Suprapubic skin (tissue), 4 donors: Measurements from ENCODE around the gene CFAP65. TPM values are rescaled to one million over a fixed set of nuclear protein-coding genes. Genes with fewer than 3 reads are reported as not detected.
A peak's percentile ranks its signal among the peaks of the same experiment; 100 is the strongest.

Source experiments
- DNase-seq, 2 donors: peaks; one replicate each; pipeline ENCODE4 v3.0.0-alpha.2; 2019; ENCODE audit warnings: low spot score in 2 of 2
- H3K27ac ChIP-seq: fragments of 200-600 bp; sonication (generic); one replicate; pipeline ENCODE4 v1.5.1; 2019
- H3K27me3 ChIP-seq: fragments of 200-600 bp; sonication (generic); one replicate; pipeline ENCODE4 v1.5.1; 2019
- H3K36me3 ChIP-seq: fragments of 200-600 bp; sonication (generic); one replicate; pipeline ENCODE4 v1.5.1; 2019
- H3K4me1 ChIP-seq: fragments of 200-600 bp; sonication (generic); one replicate; pipeline ENCODE4 v1.5.1; 2019
- H3K4me3 ChIP-seq: fragments of 200-600 bp; sonication (generic); one replicate; pipeline ENCODE4 v1.5.1; 2019; ENCODE audit warnings: mild to moderate bottlenecking
- H3K9me3 ChIP-seq: fragments of 200-600 bp; sonication (generic); one replicate; pipeline ENCODE4 v1.5.1; 2019
- EP300 ChIP-seq: sonication (generic); formaldehyde crosslinking; IDR thresholded peaks from one replicate; pipeline ENCODE4 v1.6.1; 2017; ENCODE audit warnings: antibody characterized with exemption
- POLR2A ChIP-seq, 2 donors: fragments of 450-650 bp; IDR thresholded peaks; one replicate each; pipeline ENCODE4 v1.6.1; 2017; ENCODE audit warnings: antibody characterized with exemption in 2 of 2, mild to moderate bottlenecking in 2 of 2, moderate library complexity in 2 of 2
- POLR2AphosphoS5 ChIP-seq, 3 donors: sonication (generic); formaldehyde crosslinking; IDR thresholded peaks; one replicate each; pipeline ENCODE4 v1.6.1; 2017; ENCODE audit warnings: antibody characterized with exemption in 3 of 3
- WGBS: methylation state at CpG from one replicate; pipeline ENCODE4 v1.1.5; 2018; 5-methylcytosine and 5-hydroxymethylcytosine counted together
- total RNA-seq, 4 donors: library from RNA; depleted of rRNA; stranded (reverse); fragments of >200 nt; gene quantifications; one replicate each; pipeline ENCODE4 v1.1.0, GENCODE V29; 2016
- TF ChIP-seq, protein P1 (sequence below), 2 donors: fragments of 200-600 bp in 1 of 2; fragments of 450-650 bp in 1 of 2; sonication (generic) in 1 of 2; IDR thresholded peaks; one replicate each; pipeline ENCODE4 v1.5.1; 2016 to 2019; ENCODE audit warnings: antibody characterized with exemption in 2 of 2, mild to moderate bottlenecking in 1 of 2, moderate library complexity in 1 of 2

CFAP65 gene
- total RNA-seq, 4 donors from 2014 or later = not detected

- Histone ChIP-seq H3K36me3 (no peaks in the 10 kb centered on the region), H3K27ac (no peak overlapping the region), H3K27me3 (peaks cover 99% of the 10 kb centered on the region), H3K4me3 (no peak overlapping the region), H3K9me3 (no peaks in the 10 kb centered on the region), H3K4me1 (peaks cover 27% of the 10 kb centered on the region)
- TF ChIP-seq, protein P1, sequence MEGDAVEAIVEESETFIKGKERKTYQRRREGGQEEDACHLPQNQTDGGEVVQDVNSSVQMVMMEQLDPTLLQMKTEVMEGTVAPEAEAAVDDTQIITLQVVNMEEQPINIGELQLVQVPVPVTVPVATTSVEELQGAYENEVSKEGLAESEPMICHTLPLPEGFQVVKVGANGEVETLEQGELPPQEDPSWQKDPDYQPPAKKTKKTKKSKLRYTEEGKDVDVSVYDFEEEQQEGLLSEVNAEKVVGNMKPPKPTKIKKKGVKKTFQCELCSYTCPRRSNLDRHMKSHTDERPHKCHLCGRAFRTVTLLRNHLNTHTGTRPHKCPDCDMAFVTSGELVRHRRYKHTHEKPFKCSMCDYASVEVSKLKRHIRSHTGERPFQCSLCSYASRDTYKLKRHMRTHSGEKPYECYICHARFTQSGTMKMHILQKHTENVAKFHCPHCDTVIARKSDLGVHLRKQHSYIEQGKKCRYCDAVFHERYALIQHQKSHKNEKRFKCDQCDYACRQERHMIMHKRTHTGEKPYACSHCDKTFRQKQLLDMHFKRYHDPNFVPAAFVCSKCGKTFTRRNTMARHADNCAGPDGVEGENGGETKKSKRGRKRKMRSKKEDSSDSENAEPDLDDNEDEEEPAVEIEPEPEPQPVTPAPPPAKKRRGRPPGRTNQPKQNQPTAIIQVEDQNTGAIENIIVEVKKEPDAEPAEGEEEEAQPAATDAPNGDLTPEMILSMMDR (IDR thresholded peaks at IDR 0.05) = no peak
- TF ChIP-seq EP300 = no peak
- TF ChIP-seq POLR2A (IDR thresholded peaks at IDR 0.05) = no peak
- no peak for TF ChIP-seq POLR2AphosphoS5 (IDR thresholded peaks at IDR 0.05)
- WGBS = 18% methylated on average over 7 of the region's 7 CpGs
- DNase-seq = no peak
Measured at GRCh38 chr2:218992196-218992595, 49.1 kb downstream of the CFAP65 start.

GRCh38 chr2:218991674-218992168, 49.6 kb downstream of the CFAP65 start:
- Histone ChIP-seq H3K4me3 (no peak overlapping the region), H3K36me3 (no peaks in the 10 kb centered on the region), H3K27me3 (peaks cover 100% of the 10 kb centered on the region), H3K27ac (no peak overlapping the region), H3K9me3 (no peaks in the 10 kb centered on the region), H3K4me1 (peaks cover 27% of the 10 kb centered on the region)
- 7% methylated on average over 9 of the region's 13 CpGs for WGBS
- no peak for DNase-seq
- TF ChIP-seq POLR2AphosphoS5 (IDR thresholded peaks at IDR 0.05) (no peak), POLR2A (IDR thresholded peaks at IDR 0.05) (no peak)
- TF ChIP-seq, protein P1 (IDR thresholded peaks at IDR 0.05) = no peak

DNA sequence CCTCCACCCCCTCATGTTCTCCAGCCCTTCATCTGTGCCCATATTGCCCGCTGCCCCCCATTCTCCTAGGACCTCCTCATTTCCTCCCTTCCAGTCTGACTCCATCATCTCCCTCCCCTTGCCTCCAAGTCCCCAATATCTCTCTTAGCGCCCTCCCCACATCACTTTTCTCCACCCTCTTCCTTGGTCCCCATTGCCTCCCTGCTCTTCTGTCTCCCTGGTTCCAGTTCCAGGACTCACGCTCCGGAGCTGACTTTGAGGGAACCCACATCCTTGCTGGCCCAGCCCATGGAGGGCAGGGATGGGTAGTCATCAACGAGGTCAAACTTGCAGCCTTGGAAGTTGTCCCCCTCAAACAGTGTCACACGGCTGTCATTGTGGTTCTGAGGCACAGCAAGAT, 50.7 kb downstream of the CFAP65 start:
- TF ChIP-seq, protein P1 (IDR thresholded peaks at IDR 0.05) = no peak
- TF ChIP-seq POLR2AphosphoS5 (IDR thresholded peaks at IDR 0.05) (no peak), POLR2A (IDR thresholded peaks at IDR 0.05) (no peak), EP300 (no peak)
- DNase-seq = peak in 1 of 2 donors; percentile 26
- 16% methylated on average over 6 of the region's 6 CpGs for WGBS
- Histone ChIP-seq H3K4me1 (peaks cover 18% of the 10 kb centered on the region), H3K27ac (no peak overlapping the region), H3K27me3 (peaks cover 100% of the 10 kb centered on the region), H3K9me3 (no peaks in the 10 kb centered on the region), H3K4me3 (no peak overlapping the region), H3K36me3 (no peaks in the 10 kb centered on the region)

DNA sequence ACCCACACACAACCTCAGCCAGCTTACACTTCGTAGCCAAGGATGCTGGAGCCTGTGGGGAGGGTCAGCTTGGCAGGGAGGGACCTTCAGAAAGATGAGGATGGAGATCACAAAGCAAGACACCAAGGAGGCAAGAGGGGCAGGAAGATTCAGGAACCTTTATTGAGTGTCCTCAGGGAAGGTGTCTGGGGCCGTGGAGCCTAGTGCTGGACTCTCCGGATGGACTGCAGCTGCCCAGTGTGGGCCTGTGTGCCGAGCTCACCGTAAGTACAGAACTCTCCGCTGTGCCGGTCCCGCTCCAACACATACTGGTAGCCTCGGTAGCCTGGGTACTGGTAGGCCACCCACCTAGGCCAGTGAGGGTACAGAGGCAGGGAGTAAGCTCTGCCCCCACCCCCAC, 51.3 kb downstream of the CFAP65 start:
- TF ChIP-seq, protein P1 (IDR thresholded peaks at IDR 0.05) = no peak
- TF ChIP-seq POLR2AphosphoS5 (IDR thresholded peaks at IDR 0.05) (no peak), EP300 (no peak)
- Histone ChIP-seq H3K4me1 (peaks cover 23% of the 10 kb centered on the region), H3K9me3 (no peaks in the 10 kb centered on the region), H3K27ac (no peak overlapping the region), H3K4me3 (no peak overlapping the region), H3K27me3 (peaks cover 100% of the 10 kb centered on the region), H3K36me3 (no peaks in the 10 kb centered on the region)
- DNase-seq = peak in 1 of 2 donors; percentile 33
- WGBS = 13% methylated on average over 5 of the region's 9 CpGs

DNA sequence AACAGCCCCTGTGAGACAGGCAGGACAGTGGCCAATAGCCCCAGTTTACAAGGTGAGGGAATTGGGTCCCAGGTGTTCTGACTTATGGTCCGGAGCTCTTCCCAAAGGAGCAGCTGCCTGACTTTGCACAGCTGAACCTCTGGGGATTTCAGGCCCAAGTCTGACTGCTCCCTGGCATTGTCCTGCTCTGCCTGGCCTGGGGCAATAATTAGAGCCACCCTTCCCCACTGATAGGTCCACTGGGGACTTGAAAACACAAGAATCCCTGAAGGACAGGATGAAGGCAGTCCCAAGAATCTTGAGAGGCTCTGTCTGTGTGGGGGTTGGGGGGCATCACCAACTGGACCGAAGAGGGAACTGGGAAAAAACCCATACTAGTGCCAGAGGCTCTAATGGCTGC, 52.7 kb downstream of the CFAP65 start:
- no peak overlapping the region for H3K27ac ChIP-seq
- no peak for TF ChIP-seq EP300
- TF ChIP-seq POLR2AphosphoS5 (IDR thresholded peaks at IDR 0.05) = no peak
- TF ChIP-seq, protein P1 (IDR thresholded peaks at IDR 0.05) = no peak
- no peak for TF ChIP-seq POLR2A (IDR thresholded peaks at IDR 0.05)
- 46% methylated on average over 2 of the region's 2 CpGs for WGBS
- H3K27me3 ChIP-seq = peaks cover 100% of the 10 kb centered on the region
- no peaks in the 10 kb centered on the region for H3K36me3 ChIP-seq
- H3K4me1 ChIP-seq = peaks cover 30% of the 10 kb centered on the region
- H3K4me3 ChIP-seq = no peak overlapping the region
- DNase-seq = peak in 1 of 2 donors; percentile 31
- no peaks in the 10 kb centered on the region for H3K9me3 ChIP-seq
